ENCODE data around the gene PSEN2.

DNA sequence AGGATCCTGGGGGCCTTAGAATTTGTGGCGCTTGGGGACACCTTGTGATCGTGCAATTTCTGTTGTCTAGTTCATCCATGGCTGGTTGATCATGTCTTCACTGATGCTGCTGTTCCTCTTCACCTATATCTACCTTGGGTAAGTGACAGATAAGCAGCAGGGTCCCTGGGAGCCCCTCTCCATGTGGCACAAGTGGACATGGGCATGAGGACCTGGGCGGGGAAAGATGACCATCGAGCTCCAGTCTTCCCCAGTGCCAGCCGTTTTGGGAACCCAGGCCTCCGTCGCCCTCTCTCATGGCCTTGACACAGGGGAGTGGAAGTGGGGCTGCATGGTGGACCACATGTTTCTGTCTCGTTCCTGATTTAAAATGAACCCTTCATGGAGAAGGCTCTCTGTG is 17.6 kb downstream of the PSEN2 start:
- TF ChIP-seq, protein P1, sequence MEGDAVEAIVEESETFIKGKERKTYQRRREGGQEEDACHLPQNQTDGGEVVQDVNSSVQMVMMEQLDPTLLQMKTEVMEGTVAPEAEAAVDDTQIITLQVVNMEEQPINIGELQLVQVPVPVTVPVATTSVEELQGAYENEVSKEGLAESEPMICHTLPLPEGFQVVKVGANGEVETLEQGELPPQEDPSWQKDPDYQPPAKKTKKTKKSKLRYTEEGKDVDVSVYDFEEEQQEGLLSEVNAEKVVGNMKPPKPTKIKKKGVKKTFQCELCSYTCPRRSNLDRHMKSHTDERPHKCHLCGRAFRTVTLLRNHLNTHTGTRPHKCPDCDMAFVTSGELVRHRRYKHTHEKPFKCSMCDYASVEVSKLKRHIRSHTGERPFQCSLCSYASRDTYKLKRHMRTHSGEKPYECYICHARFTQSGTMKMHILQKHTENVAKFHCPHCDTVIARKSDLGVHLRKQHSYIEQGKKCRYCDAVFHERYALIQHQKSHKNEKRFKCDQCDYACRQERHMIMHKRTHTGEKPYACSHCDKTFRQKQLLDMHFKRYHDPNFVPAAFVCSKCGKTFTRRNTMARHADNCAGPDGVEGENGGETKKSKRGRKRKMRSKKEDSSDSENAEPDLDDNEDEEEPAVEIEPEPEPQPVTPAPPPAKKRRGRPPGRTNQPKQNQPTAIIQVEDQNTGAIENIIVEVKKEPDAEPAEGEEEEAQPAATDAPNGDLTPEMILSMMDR (IDR thresholded peaks at IDR 0.05): no peak
- TF ChIP-seq POLR2AphosphoS5 (IDR thresholded peaks at IDR 0.05): no peak

All from prostate gland (tissue), 2 donors.